Medulla oblongata (tissue), 1 donor: ENCODE results near the gene KHDC1.
"Not testable (repeated sequence)": the region's sequence is repeated elsewhere in the genome, so short reads cannot be mapped to it uniquely, and the experiment has no call there.

Experiments used
- DNase-seq: peaks from one replicate; pipeline ENCODE4 v3.0.0-alpha.2; 2015; ENCODE audit errors: extremely low spot score

KHDC1 gene, protein sequence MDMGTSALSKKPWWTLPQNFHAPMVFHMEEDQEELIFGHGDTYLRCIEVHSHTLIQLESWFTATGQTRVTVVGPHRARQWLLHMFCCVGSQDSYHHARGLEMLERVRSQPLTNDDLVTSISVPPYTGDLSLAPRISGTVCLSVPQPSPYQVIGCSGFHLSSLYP

DNA sequence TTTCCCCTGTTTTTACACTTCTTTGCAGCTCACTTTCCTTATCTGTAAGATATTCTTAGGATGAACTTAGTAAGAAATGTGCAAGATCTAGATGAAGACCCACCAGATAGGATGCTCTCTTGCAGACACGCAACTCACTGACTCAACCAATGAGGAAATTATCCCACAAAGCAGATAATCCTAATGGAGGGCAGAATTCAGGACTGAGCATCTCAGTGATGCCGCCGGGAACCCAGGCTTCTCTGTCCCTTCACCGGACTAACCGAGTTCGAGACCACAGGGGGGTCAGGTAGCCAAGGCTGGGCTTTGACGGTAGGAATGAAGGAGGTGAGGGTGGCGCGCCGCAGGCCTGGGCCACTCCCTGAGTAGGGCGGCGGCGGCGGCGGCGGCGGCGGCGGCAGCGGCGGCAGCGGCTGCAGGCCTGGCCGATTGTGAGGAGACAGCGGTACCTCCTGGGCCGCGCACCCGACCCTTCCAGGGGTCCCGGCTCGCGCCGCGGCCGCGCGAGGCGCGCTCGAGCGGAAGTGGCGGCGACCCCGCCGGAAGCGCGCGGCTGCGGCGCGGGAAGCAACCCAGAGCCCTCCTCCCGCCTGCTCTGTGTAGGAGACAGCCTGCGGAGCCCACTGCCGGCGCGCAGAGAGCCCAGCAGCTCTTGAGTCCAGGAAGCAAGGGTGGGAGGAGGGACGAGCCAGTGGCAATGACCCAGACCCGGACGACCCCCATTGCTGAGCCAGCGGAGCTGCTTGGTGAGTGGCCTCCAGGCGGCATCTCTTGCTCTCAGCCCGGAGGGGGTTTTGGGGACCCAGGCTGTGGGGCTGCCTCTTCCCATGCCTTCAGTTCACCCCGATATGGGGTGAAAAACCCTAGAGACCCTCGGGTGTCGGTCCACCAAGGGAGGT is at the start of gene KHDC1:
TSS of gene KHDC1 (minus strand) at position 526 of the 899 bp plus-strand sequence. CDS start 20,679 bp downstream, outside the sequence.
- DNase-seq = peak; percentile 27

GRCh38 chr6:73310503-73310845 is 47.5 kb upstream of the KHDC1 start:
- DNase-seq = not testable (repeated sequence)

DNA sequence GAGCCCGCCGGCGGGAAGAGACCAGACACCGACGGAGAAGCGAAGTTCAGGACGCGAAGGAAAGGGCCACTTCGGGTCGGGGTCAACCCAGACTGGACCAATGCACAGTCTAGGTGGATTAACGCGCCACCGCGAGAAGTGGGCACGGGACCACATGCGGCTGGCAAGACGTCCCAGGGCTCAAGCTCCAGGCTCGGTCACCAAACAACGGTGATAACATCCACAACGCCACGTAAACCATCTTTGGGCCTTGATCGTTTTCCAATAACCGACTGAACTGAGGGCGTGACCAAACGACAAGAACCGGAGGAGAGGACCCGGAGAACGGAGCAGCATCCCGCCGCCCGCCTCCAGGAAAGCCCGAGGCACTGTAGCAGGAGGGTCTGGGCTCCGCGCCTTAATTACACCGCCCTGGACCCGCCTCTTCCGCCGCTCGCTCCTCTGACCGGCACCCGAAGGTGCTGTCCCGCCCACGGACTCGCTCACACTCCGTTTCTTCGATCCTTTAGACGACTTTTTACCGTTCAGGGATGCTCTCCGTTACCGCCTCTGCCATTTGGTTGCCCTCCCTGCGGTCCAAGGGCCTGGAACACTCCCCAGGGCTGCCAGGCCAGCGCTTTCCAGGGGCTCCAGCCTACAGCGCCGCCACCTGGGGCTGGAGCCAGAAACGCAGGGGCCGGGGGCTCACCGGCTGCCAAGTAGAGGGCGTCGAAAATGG is 46.9 kb upstream of the KHDC1 start:
- DNase-seq = peak; percentile 70

DNA sequence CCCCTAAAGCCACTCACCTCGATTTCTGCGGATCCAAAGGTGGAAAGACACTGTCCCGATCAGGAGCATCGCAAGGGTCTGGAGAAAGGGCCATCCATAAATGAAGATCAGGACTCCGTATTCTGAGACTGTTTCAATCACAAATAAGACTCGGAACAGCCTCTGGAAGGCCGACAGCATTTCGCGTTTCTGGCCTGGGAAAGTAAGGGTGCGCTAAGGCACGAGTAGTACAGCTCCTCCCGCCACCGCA is 46.5 kb upstream of the KHDC1 start:
- DNase-seq = peak; percentile 9

DNA sequence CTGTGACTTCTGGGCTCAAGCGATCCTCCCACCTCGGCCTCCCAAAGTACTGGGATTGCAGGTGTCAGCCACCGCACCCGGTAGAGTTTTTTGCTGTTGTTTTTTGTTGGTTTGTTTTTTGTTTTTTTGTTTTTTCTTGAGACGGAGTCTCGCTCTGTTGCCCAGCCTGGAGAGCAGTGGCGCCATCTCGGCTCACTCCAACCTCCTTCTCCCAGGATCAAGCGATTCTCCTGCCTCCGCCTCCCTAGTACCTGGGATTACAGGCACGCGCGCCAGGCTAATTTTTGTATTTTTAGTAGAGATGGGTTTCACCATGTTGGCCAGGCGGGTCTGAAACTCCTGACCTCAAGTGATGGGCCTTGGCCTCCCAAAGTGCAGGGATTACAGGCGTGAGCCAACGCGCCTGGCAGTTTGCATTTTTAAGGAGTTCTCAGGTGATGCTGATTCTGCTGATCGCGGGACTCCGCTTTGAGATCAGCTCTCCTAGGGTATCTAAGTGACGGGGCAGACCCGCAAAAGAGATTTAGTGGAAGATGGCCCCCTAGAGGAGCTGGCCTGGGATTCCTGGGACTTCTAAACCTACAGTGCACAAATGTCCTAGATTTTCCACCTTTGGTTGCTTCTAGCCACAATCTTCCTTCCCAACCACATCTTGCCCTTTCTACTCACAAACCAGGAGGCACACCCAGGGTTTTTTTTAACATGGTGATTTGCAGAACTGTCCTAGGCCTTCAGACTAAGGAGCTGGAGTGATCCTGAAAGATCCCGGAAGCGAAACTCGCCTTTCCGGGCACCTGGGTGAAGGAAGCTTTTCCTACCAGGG is 45.9 kb upstream of the KHDC1 start:
- DNase-seq = peak; percentile 8

DNA sequence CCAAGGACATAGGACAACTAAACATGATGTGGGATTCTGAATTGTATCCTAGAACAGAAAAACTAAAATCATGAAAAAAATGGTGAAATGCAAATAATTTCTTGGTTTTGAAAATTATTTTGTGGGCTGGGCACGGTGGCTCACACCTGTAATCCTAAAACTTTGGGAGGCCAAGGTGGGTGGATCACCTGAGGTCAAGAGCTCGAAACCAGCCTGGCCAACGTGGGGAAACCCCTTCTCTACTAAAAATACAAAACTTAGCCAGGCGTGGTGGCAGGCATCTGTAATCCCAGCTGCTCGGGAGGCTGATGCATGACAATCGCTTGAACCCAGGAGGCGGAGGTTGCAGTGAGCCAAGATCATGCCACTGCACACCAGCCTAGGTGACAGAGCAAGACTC is 40.8 kb upstream of the KHDC1 start:
- DNase-seq = not testable (repeated sequence)

DNA sequence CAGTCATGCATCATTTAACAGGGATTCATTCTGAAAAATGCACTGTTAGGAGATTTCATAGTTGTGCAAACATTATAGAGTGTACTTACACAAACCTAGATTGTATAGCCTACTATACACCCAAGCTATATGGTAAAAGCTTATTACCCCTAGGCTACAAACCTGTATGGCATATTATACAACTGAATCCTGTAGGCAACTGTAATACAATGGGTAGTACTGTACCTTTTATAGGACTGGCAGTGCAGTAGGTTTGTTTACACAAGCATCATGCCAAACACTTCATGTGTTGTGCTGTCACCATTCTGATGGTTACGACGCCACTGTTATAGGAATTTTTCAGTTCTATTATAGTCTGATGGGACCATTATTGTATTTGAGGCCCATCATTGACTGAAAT is 39.3 kb upstream of the KHDC1 start:
- DNase-seq = no peak

DNA sequence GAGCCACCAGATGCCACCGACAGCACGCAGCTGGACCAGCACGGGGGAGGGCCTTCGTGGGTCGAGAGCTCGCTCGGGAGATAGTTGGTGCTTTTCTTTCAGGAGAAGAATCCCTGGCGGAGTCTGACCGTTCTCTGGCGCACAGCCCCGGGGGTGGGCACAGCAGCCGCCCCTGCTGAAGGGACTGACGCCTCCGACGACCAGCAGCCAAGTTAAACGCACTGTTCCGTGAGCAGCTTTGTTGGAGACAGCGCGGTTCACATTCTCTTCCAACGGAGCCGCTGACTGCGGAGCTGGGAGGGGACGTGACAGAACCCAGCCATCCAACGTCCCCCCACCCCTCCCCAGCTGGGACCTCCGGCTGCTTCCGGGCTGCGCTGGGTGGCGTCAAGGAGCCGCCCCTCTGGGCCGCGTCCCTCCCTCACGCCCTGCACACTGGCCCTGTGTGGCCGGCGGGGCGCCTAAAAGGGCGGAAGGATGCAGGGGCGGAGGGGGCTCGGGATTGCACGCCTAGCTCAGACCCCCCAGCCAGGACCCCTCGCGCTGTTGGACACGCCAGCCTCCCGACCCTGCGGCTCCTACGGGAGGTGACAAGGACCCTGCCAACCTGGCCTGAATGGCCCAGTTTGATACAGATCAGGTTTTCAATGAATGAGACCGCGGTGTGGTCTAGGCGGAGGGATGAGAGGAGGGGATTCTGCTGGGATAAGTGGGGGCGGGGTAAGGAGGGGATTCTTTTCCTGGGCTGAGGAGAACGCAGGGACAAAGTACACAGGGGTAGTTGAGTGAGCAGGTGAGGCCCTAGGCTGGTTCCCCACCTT is 36.4 kb upstream of the KHDC1 start:
- DNase-seq = no peak

- DNase-seq = no peak
These were observed 30.3 kb upstream of the KHDC1 start for GRCh38 chr6:73293331-73293730.

GRCh38 chr6:73290435-73290834 is 27.4 kb upstream of the KHDC1 start:
- DNase-seq = no peak

DNA sequence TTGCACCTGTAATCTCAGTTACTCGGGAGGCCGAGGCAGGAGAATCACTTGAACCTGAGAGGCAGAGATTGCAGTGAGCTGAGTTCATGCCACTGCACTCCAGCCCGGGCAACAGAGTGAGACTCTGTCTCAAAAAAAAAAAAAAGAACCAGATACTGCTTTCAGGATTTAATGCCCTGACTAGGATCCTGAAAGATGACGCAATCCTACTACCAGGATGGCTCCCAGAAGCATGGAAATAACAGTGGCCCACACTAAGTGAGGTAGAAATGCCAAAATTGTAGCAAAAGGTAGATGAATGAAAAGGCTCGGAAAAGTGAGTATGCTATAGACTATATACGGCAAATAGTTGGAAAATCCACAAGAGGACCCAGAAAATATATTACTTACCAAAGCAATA is 23.8 kb upstream of the KHDC1 start:
- no peak for DNase-seq

DNA sequence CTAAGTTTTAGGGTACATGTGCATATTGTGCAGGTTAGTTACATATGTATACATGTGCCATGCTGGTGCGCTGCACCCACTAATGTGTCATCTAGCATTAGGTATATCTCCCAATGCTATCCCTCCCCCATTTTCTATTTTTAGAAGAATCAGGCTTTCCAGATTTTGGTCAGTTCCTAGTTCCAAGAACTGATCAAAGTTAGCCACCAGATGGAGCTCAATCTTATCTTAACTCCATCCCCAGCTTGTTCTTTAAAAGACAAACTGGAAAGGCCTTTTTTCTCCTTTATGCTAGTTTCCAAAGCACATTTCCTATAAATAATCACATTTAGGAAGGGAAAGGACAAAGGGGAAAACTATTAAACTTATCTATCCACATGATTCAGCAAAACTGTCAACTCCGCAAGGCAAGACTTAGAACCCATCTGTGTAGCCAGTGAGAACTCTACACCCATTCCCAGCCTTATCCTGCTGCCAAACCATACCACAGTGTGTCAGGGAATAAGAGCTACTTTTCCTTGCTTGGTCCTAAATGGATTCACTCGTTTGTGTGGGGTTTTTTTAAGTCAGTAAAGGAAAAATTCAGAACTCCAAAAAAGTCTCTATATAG is 22.8 kb upstream of the KHDC1 start:
- DNase-seq = peak; percentile 60

- DNase-seq = no peak
These were observed 19.9 kb upstream of the KHDC1 start for GRCh38 chr6:73282871-73283270.

DNA sequence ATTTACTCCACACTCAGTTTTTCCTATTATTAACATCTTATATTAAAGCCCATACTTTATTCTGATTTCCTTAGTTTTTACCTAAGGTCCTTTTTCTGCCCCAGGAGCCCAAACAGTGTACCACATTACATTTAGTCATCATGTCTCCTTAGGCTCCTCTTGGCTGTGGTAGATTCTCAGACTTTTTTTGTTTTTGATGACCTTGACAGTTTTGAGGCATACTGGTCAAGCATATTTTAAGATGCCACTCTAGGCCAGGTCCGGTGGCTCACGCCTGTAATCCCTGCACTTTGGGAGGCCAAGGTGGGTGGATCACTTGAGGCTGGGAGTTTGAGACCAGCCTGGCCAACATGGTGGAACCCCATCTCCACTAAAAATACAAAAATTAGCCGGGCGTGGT is 18.7 kb upstream of the KHDC1 start:
- not testable (repeated sequence) for DNase-seq

DNA sequence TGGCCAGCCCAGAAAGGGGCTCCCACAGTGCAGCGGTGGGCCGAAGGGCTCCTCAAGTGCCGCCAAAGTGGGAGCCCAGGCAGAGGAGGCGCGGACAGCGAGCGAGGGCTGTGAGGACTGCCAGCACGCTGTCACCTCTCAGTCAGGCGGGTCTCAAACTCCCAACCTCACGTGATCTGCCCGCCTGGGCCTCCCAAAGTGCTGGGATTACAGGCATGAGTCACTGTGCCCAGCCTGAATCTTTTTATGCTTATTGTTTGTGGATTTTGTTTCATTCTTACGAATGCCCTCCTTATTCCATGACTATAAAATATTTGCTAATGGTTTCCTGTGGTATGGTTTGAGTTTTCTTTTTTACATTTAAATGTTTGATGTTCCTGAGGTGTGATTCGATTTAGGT is 6.3 kb upstream of the KHDC1 start:
- DNase-seq = not testable (repeated sequence)

DNA sequence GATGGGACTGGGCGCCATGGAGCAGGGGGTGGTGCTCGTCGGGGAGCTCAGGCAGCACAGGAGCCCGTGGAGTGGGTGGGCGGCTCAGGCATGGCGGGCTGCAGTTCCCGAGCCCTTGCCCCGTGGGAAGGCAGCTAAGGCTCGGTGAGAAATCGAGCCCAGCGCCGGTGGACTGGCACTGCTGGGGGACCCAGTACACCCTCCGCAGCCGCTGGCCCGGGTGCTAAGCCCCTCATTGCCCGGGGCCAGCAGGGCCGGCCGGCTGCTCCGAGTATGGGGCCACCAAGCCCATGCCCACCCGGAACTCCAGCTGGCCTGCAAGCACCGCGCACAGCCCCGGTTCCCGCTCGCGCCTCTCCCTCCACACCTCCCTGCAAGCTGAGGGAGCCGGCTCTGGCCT is 5.9 kb upstream of the KHDC1 start:
- not testable (repeated sequence) for DNase-seq

- DNase-seq = no peak
These were observed 1.4 kb upstream of the KHDC1 start for GRCh38 chr6:73264446-73264845.

DNA sequence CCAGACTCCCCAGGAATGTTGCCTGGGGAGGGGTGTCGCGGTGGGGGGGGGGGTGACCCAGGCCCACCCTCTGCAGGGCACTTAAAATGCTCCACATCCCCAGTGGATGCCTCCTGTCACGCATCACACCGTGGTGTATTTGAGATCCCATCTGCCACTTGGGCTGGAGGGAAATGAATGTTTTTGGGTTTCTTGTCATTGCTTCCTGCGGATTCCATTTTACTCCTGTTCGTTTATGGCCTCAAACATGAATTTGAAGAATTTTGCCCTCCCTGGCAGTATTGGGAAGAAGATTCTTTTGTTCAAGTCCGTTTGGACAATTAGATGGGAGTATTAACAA is 544 bp upstream of the KHDC1 start:
- DNase-seq = no peak

DNA sequence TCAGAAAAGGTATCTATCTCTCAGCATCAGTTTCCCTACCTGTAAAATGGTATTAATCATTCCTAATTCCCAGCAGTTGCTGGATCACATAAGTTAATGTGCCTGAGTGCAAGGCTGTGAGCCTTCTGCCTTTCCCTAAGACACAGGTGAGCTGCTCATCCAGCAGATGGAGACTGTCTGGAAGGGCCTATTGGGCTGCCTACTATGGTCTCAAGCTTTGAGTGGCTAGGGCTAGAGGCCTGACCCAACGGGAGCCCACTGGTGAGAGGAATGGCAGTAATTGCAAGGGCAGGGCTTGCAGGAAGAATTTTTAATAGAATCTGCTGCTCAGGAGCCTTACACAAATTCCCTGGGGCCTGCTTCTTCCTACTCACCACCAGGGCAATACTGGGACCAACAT is 4.3 kb downstream of the KHDC1 start:
- DNase-seq = no peak

DNA sequence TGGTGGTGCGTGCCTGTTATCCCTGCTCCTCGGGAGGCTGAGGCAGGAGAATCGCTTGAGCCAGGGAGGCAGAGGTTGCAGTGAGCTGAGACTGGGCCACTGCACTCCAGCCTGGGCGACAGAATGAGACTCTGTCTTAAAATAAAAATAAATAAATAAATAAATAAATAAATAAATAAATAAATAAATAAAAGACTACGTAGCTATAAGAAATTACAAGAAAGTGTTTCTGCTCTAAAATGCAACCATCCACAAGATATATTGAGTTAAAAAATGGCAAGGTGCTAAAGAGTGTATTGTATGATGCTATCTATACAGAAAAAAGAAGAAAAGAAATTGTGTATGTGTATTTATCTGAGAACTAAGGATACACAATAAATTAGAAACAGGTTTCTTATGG is 8.7 kb downstream of the KHDC1 start:
- DNase-seq = not testable (repeated sequence)

GRCh38 chr6:73252703-73253102 is 10.3 kb downstream of the KHDC1 start:
- no peak for DNase-seq
